Glomerular visceral epithelial cell (primary cell): ENCODE results near the gene UFC1.
"Not testable (repeated sequence)": the region's sequence is repeated elsewhere in the genome, so short reads cannot be mapped to it uniquely, and the experiment has no call there.

Source experiments
- DNase-seq: peaks from one replicate; pipeline ENCODE4 v3.0.0-alpha.2; 2016; ENCODE audit errors: extremely low spot score

The UFC1 gene

GRCh38 chr1:161153682-161154337 lies at the start of gene UFC1:
UFC1 (plus strand) TSS chr1:161153978; CDS start chr1:161153998, 20 bp downstream.
- DNase-seq: peak; percentile 88

GRCh38 chr1:161106431-161106830 lies 47.3 kb upstream of the UFC1 start:
- no peak for DNase-seq

- DNase-seq: no peak
These were observed 42.7 kb upstream of the UFC1 start for GRCh38 chr1:161111117-161111516.

GRCh38 chr1:161111527-161111926 lies 42.3 kb upstream of the UFC1 start:
- no peak for DNase-seq

GRCh38 chr1:161113915-161114314 lies 39.9 kb upstream of the UFC1 start:
- DNase-seq: no peak

GRCh38 chr1:161114556-161114955 lies 39.2 kb upstream of the UFC1 start:
- no peak for DNase-seq

GRCh38 chr1:161115132-161115711 lies 38.6 kb upstream of the UFC1 start:
- peak; percentile 92 for DNase-seq

GRCh38 chr1:161115961-161116360 lies 37.8 kb upstream of the UFC1 start:
- DNase-seq: not testable (repeated sequence)

- DNase-seq: peak; percentile 87
These were observed 35.8 kb upstream of the UFC1 start, which contains the start of the genes NIT1 and PFDN2 for GRCh38 chr1:161117759-161118581. NIT1 (plus strand) TSS chr1:161118105; CDS start chr1:161118177, 72 bp downstream. PFDN2 (minus strand) TSS chr1:161118037; CDS start chr1:161118026, 11 bp downstream.

GRCh38 chr1:161119092-161119903 lies 34.5 kb upstream of the UFC1 start:
- peak; percentile 69 for DNase-seq

- no peak for DNase-seq
These were observed 32.6 kb upstream of the UFC1 start for GRCh38 chr1:161121042-161121650.

GRCh38 chr1:161121834-161122233 lies 31.9 kb upstream of the UFC1 start:
- no peak for DNase-seq

GRCh38 chr1:161122967-161123366 lies 30.8 kb upstream of the UFC1 start:
- DNase-seq: no peak

GRCh38 chr1:161127649-161128048 lies 26.1 kb upstream of the UFC1 start:
- no peak for DNase-seq

- DNase-seq: no peak
These were observed 25.0 kb upstream of the UFC1 start for GRCh38 chr1:161128591-161129420.

GRCh38 chr1:161130266-161130665 lies 23.5 kb upstream of the UFC1 start:
- no peak for DNase-seq

- DNase-seq: no peak
These were observed 22.0 kb upstream of the UFC1 start for GRCh38 chr1:161131523-161132409.

GRCh38 chr1:161132410-161133219 lies 21.2 kb upstream of the UFC1 start, which contains the start of gene DEDD:
DEDD (minus strand) TSS chr1:161132667; CDS start chr1:161124462, 8,205 bp downstream.
- peak; percentile 98 for DNase-seq
